ENCODE data around the gene NEBL. TPM values are rescaled to one million over a fixed set of nuclear protein-coding genes. Genes with fewer than 3 reads are reported as not detected.

Gene NEBL
- total RNA-seq, 1 experiment from 2014 or later, result 16.6 TPM

DNA sequence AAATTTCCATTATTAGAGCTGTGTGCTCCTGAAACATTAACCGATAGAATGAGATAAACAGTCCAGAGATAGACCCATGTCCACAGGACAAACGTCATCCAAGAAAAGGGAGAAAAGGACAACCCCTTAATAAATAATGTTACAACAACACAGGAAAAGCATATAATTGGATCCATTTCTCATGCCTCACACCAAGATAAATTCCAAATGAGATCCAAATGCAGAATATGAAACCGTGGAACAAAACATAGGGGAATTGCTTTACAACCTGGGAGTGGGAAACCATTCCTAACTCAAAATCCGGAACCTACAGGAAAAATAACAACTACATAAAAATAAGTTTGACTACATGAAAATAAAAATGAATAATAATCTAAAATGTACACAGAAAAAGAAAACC, 22.4 kb upstream of the NEBL start:
- Histone ChIP-seq H3K4me1 (ENCODE audit: control insufficient read depth in 1 of 2, insufficient read depth in 2 of 2, low read length in 2 of 2) (no peaks in the 10 kb centered on the region), H3K9me2 (ENCODE audit: insufficient read depth) (no peaks in the 10 kb centered on the region), H3K27me3 (ENCODE audit: insufficient read depth, low read length) (no peaks in the 10 kb centered on the region), H3K36me3 (ENCODE audit: control insufficient read depth in 1 of 2, insufficient read depth in 2 of 2, low read length in 2 of 2) (no peaks in the 10 kb centered on the region), H2AFZ (ENCODE audit: low read depth, low read length, poor library complexity, severe bottlenecking) (no peak overlapping the region), H3K27ac (ENCODE audit: low read depth, low read length) (no peak overlapping the region), H4K20me1 (ENCODE audit: insufficient read depth) (no peaks in the 10 kb centered on the region), H3K9me3 (ENCODE audit: control insufficient read depth in 1 of 2, insufficient read depth in 1 of 2, low read depth in 1 of 2, low read length in 2 of 2) (no peaks in the 10 kb centered on the region), H3K9ac (ENCODE audit: low read length) (no peak overlapping the region), H3K4me2 (ENCODE audit: low read length) (no peak overlapping the region), H3K79me2 (ENCODE audit: insufficient read depth, low read length) (no peaks in the 10 kb centered on the region), H3K4me3 (replicated peaks in 1 of 2; ENCODE audit: low read depth in 1 of 2, low read length in 2 of 2) (no peak overlapping the region)
- no peak for TF ChIP-seq ZFX (IDR thresholded peaks at IDR 0.05)
- no peak for TF ChIP-seq CEBPB (IDR thresholded peaks at IDR 0.05; ENCODE audit: low read depth)
- no peak for TF ChIP-seq CTCF (IDR thresholded peaks at IDR 0.05 in 2 of 3, conservative IDR thresholded peaks at IDR 0.05 in 1 of 3; ENCODE audit: borderline replicate concordance in 1 of 3, insufficient read depth in 1 of 3, low read depth in 2 of 3, low read length in 2 of 3)
- no peak for TF ChIP-seq SIN3A (IDR thresholded peaks at IDR 0.05; ENCODE audit: low read depth)
- ChIA-PET RAD21 (ENCODE audit: low non-redundant PET in 1 of 2, low total read pairs in 2 of 2, uncharacterized antibody in 2 of 2, unreplicated experiment in 2 of 2) (no interaction called here), CTCF (no interaction called here), POLR2A (no interaction called here)
- intact Hi-C loops (cut with micrococcal nuclease), result no loop called here
- DNase-seq (ENCODE audit: low read depth, low spot score) (no peak), ATAC-seq (no peak)
- no TSS peak for BruUV-seq (replicated peaks)

GRCh38 chr10:20916976-20917375, 19.9 kb upstream of the NEBL start:
- Histone ChIP-seq H3K4me3 (replicated peaks in 1 of 2; ENCODE audit: low read depth in 1 of 2, low read length in 2 of 2) (no peak overlapping the region), H3K36me3 (ENCODE audit: control insufficient read depth in 1 of 2, insufficient read depth in 2 of 2, low read length in 2 of 2) (no peaks in the 10 kb centered on the region), H3K9me3 (ENCODE audit: control insufficient read depth in 1 of 2, insufficient read depth in 1 of 2, low read depth in 1 of 2, low read length in 2 of 2) (no peaks in the 10 kb centered on the region), H3K9me2 (ENCODE audit: insufficient read depth) (no peaks in the 10 kb centered on the region), H3K79me2 (ENCODE audit: insufficient read depth, low read length) (no peaks in the 10 kb centered on the region), H3K9ac (ENCODE audit: low read length) (no peak overlapping the region), H3K27me3 (ENCODE audit: insufficient read depth, low read length) (no peaks in the 10 kb centered on the region), H3K27ac (ENCODE audit: low read depth, low read length) (no peak overlapping the region), H4K20me1 (ENCODE audit: insufficient read depth) (no peaks in the 10 kb centered on the region), H3K4me1 (ENCODE audit: control insufficient read depth in 1 of 2, insufficient read depth in 2 of 2, low read length in 2 of 2) (no peaks in the 10 kb centered on the region), H3K4me2 (ENCODE audit: low read length) (no peak overlapping the region), H2AFZ (ENCODE audit: low read depth, low read length, poor library complexity, severe bottlenecking) (no peak overlapping the region)
- ChIA-PET RAD21 (ENCODE audit: low non-redundant PET in 1 of 2, low total read pairs in 2 of 2, uncharacterized antibody in 2 of 2, unreplicated experiment in 2 of 2) (no interaction called here), CTCF (no interaction called here), POLR2A (no interaction called here)
- BruUV-seq (replicated peaks), result no TSS peak
- ATAC-seq (no peak), DNase-seq (ENCODE audit: low read depth, low spot score) (no peak)
- intact Hi-C loops (cut with micrococcal nuclease), result no loop called here
- TF ChIP-seq CTCF (IDR thresholded peaks at IDR 0.05 in 2 of 3, conservative IDR thresholded peaks at IDR 0.05 in 1 of 3; ENCODE audit: borderline replicate concordance in 1 of 3, insufficient read depth in 1 of 3, low read depth in 2 of 3, low read length in 2 of 3) (no peak), EZH2phosphoT487 (IDR thresholded peaks at IDR 0.05; ENCODE audit: borderline replicate concordance) (no peak), JUND (IDR thresholded peaks at IDR 0.05) (no peak), YY1 (IDR thresholded peaks at IDR 0.05; ENCODE audit: extremely low read depth, insufficient replicate concordance, low read depth, low read length) (no peak), SIN3A (IDR thresholded peaks at IDR 0.05; ENCODE audit: low read depth) (no peak), TCF7L2 (IDR thresholded peaks at IDR 0.05; ENCODE audit: borderline replicate concordance, extremely low read depth, insufficient read depth, insufficient read length) (no peak), SRF (IDR thresholded peaks at IDR 0.05; ENCODE audit: low read depth) (no peak), RAD21 (IDR thresholded peaks at IDR 0.05; ENCODE audit: low read depth) (no peak), POLR2AphosphoS5 (IDR thresholded peaks at IDR 0.05; ENCODE audit: low read depth, low read length) (no peak), EGR1 (IDR thresholded peaks at IDR 0.05; ENCODE audit: low read depth) (no peak), ZNF274 (IDR thresholded peaks at IDR 0.05; ENCODE audit: low read depth, low read length) (no peak), POLR2A (IDR thresholded peaks at IDR 0.05; ENCODE audit: borderline replicate concordance, extremely low read depth, insufficient read depth, insufficient read length) (no peak), CEBPB (IDR thresholded peaks at IDR 0.05; ENCODE audit: low read depth) (no peak)
- TF ChIP-seq, protein P1, sequence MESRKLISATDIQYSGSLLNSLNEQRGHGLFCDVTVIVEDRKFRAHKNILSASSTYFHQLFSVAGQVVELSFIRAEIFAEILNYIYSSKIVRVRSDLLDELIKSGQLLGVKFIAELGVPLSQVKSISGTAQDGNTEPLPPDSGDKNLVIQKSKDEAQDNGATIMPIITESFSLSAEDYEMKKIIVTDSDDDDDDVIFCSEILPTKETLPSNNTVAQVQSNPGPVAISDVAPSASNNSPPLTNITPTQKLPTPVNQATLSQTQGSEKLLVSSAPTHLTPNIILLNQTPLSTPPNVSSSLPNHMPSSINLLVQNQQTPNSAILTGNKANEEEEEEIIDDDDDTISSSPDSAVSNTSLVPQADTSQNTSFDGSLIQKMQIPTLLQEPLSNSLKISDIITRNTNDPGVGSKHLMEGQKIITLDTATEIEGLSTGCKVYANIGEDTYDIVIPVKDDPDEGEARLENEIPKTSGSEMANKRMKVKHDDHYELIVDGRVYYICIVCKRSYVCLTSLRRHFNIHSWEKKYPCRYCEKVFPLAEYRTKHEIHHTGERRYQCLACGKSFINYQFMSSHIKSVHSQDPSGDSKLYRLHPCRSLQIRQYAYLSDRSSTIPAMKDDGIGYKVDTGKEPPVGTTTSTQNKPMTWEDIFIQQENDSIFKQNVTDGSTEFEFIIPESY (IDR thresholded peaks at IDR 0.05; ENCODE audit: extremely low read depth, insufficient replicate concordance, low read length), result no peak

Measured in HCT116 (cell line).